Stimulated activated CD4-positive, alpha-beta T cell treated with anti-CD3 and anti-CD28 coated beads, Interleukin-2, amount 100 ng/mL, for 48 hours (primary cell): ENCODE data around the gene MYH11.
"Not testable (repeated sequence)": the region's sequence is repeated elsewhere in the genome, so short reads cannot be mapped to it uniquely, and the experiment has no call there.

Experiments used
- DNase-seq, 2 donors: peaks; one replicate each; pipeline ENCODE4 v3.0.0-alpha.2; 2020

Gene MYH11

DNA sequence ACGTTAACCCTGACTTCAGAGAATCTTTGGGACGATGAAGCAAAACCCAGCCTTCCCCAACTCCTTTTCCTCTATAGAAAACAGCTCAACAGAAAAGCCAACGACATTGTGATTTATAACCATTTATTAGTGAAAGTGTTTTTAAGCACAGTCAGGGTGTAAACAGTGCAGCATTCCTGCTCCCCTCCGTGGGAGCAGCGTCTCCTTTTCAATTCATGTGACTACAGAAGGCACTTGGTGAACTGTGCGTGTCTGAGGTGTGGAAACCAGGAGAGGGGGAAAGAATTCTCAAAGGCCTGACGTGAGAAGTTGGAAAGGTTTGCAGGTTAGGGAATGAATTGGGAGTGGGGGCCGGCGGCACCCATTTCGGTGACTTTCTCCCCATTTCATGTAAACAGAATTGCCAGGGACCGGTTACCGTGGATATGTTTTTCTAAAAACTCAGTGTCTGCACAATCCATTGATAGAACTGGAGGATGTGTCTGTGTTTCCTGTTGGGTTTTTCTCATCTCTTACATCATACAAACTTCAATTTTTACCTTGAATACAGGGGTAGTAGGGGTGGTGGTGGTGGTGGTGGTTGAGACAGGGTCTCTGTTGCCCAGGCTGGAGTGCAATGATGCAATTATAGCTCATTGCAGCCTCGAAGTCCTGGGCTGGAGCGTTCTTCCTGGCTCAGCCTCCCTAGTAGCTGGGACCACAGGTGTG lies 153.6 kb downstream of the MYH11 start:
- DNase-seq = no peak

GRCh38 chr16:15701975-15702970 lies 154.6 kb downstream of the MYH11 start:
- no peak for DNase-seq

- DNase-seq = no peak
These were observed 155.5 kb downstream of the MYH11 start for GRCh38 chr16:15701367-15701766.

DNA sequence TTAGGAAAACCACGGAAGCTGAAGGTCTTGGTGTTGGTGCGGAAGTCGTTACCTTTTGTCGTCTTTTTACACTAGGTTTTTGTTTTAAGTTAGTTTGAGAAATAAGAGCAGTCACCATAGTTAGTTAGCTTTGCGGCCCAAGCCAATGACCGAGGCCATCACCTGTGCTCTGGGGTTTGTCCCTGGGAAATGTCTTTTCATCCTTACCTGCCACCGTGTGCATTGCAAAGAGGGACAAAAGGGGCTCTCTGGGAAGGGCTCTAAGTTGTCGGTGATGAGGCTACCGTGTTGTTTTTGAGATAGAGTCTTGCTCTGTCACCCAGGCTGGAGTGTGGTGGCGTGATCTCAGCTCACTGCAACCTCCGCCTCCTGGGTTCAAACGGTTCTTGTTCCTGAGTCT lies 157.0 kb downstream of the MYH11 start:
- no peak for DNase-seq

DNA sequence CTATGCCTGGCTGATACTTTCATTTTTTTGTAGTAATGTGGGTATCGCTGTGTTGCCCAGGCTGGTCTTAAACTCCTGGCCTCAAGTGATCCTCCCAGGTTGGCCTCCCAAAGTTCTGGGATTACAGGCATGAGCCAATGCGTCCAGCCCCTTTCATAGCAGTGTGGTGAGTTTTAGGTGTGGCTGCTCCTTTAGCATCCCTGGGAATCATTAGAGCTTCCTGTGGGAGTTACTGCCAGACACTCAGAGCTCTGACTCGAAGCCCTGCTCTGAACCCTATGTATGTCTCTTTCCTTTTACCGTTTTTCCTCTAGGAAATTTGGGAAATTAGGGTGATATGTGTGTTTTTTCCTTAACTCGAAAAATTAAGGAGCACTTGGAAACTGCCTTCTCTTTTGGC lies 162.3 kb downstream of the MYH11 start:
- DNase-seq = no peak

GRCh38 chr16:15692508-15692907 lies 164.3 kb downstream of the MYH11 start:
- not testable (repeated sequence) for DNase-seq

DNA sequence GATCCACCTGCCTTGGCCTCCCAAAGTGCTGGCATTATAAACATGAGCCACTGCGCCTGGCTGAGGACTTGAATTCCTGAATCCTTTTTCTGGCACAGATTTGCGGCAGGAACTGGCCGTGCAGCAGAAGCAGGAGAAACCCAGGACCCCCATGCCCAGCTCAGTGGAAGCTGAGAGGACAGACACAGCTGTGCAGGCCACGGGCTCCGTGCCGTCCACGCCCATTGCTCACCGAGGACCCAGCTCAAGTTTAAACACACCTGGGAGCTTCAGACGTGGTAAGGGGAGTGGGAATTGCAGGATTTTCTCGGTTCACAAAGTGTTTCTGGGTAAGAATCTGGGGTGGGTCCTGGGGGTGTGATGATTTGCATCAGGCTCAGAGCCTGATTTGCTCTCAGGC lies 165.8 kb downstream of the MYH11 start:
- no peak for DNase-seq

DNA sequence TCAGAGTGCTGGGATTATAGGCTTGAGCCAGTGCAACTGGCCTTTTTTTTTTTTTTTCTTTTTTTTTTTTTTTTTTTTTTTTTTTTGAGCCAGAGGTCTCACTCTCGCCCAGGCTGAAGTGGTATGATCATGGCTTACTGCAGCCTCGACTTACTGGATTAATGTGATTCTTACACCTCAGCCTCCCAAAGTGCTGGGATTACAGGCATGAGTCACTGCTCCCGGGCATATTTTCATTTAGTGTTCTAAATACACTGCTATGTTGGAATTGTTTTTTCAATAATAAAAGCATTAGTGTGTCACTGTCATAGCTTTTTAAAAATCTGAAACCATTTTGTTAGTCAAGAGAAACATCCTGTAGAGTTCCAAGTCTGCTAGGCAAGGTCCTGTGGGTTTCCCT lies 166.5 kb downstream of the MYH11 start:
- no peak for DNase-seq

- no peak for DNase-seq
These were observed 167.5 kb downstream of the MYH11 start for GRCh38 chr16:15689290-15689689.

DNA sequence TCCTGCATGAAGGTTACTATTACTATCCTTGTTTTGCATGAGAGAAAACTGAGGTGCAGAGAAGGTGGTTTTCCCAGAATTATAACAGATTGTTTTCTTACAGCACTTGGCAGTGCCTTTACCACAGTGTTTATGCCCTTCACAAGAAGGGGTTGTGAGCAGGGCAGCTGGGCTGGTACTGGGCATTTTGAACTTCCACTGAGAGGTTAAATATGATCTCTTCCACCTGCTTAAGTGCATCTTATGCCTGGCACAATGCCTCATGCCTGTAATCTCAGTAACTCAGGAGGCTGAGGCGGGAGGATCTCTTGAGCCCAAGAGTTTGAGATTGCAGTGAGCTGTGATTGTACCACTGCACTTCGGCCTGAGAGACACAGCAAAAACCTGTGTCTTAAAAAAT lies 170.5 kb downstream of the MYH11 start:
- DNase-seq = no peak

GRCh38 chr16:15682105-15682570 lies 174.7 kb downstream of the MYH11 start:
- peak in 1 of 2 donors; percentile 12 for DNase-seq

- no peak for DNase-seq
These were observed 179.4 kb downstream of the MYH11 start for GRCh38 chr16:15677447-15677846.

DNA sequence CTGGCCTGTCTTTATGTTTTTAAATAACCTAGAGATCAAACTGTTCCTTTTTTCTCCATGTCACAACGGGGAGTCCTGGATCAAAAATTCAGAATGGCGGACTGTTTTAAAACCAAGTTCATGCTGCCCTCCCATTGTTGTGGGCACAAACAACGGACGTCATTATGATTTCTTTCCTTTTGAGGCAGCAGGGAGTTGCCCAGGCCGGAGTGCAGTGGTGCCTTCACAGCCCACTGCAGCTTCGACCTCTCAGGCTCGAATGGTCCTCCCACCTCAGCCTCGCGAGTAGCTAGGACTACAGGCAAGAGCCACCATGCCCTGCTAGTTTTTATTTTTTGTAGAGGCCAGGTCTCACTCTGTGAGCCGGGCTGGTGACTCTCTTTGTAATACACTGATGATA lies 180.3 kb downstream of the MYH11 start:
- DNase-seq = no peak

GRCh38 chr16:15674571-15674970 lies 182.3 kb downstream of the MYH11 start:
- DNase-seq = no peak

DNA sequence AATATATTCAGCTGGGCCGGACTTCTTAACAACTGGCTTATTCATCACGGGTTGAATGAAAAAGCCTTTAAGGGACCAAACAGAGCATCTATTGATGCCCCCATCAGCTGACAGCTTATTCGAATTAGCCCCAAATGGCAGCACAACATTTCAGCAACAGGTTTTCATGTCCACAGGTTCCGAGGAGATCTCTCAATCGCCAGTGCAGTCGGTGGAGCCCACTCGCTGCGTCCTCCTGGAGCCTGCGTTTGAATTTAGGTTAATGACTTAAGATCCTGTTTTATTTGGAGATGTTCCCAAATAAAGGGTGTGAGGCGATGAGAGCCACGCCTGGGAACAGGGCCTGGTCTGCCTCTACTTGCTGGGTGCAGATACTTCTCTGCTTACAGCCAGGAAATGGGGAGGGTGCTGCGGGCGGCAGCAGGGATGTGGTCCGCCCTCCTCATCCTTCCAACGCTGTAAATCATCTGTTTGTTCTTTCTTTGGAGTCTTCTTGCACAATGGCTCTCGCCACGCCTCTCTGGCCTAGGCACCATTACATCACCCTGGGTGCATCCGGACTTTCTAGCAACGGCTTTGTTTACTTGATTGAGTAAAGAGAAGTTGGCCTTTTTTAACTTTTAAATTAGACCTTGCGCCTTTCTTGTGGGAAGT lies 184.2 kb downstream of the MYH11 start:
- peak; percentile 30 to 38 for DNase-seq

DNA sequence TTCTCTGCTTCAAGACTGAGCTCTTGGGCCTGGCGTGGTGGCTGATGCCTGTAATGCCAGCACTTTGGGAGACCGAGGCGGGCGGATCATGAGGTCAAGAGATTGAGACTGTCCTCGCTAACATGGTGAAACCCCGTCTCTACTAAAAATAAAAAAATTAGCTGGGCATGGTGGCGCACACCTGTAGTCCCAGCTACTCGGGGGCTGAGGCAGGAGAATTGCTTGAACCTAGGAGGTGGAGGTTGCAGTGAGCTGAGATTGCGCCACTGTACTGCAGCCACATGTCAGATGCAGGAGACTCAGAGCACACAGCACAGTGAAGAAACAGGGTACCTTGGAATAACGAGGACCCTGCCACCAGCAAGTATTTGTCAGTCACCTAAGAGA lies 184.7 kb downstream of the MYH11 start:
- DNase-seq = not testable (repeated sequence)

GRCh38 chr16:15671530-15672117 lies 185.2 kb downstream of the MYH11 start:
- no peak for DNase-seq

- no peak for DNase-seq
These were observed 189.6 kb downstream of the MYH11 start for GRCh38 chr16:15667091-15667742.

DNA sequence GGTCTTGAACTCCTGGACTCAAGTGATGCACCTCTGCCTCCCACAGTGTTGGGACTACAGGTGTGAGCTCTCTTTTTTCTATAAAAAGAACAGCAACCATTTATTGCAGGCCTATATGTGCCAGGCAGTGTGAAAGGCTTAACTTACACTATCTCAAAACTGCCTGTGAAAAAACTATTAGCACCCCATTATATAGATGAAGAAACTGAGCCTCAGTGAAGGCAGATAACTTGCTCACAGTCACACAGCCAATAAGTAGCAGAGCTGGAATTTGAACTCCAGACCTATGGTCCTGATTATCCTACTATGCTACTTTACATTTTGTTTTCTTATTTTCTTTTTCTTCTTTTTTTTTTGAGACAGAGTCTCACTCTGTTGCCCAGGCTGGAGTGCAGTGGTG lies 191.7 kb downstream of the MYH11 start:
- DNase-seq = no peak

- DNase-seq = no peak
These were observed 196.6 kb downstream of the MYH11 start for GRCh38 chr16:15660203-15660601.

GRCh38 chr16:15658556-15658955 lies 198.3 kb downstream of the MYH11 start:
- no peak for DNase-seq

GRCh38 chr16:15658149-15658548 lies 198.7 kb downstream of the MYH11 start:
- no peak for DNase-seq
